CD4-positive, alpha-beta memory T cell (primary cell): ENCODE measurements around the gene MORC3. TPM values are rescaled to one million over a fixed set of nuclear protein-coding genes. Genes with fewer than 3 reads are reported as not detected.

Experiments
- CTCF ChIA-PET: fragments of 350-600 bp; sonication (Branson Sonifier 250); formaldehyde crosslinking; loops from one replicate; lab custom pipeline; 2021; ENCODE audit warnings: inconsistent platforms; ENCODE audit not compliant: partially characterized antibody; lab: Charles Lee
- POLR2A ChIA-PET: fragments of 350-600 bp; sonication (Branson Sonifier 250); formaldehyde crosslinking; loops from one replicate; lab custom pipeline; 2021; ENCODE audit not compliant: partially characterized antibody; lab: Charles Lee
- DNase-seq, 5 donors: peaks; one replicate each; pipeline versions ENCODE4 v3.0.0 to v3.0.0-alpha.2; 2020 to 2022; ENCODE audit warnings: mixed read lengths in 1 of 5
- H3K27ac ChIP-seq: one replicate; pipeline ENCODE4 v1.7.0; 2013; ENCODE audit warnings: low read depth, low read length
- H3K27me3 ChIP-seq: 2 replicates; pipeline ENCODE4 v1.7.0; 2013; ENCODE audit warnings: mild to moderate bottlenecking, low read length, moderate library complexity; ENCODE audit not compliant: insufficient read depth
- H3K36me3 ChIP-seq: 2 replicates; pipeline ENCODE4 v1.7.0; 2013; ENCODE audit warnings: mild to moderate bottlenecking, low read length, moderate library complexity; ENCODE audit not compliant: insufficient read depth
- H3K4me1 ChIP-seq: 2 replicates; pipeline ENCODE4 v1.7.0; 2013; ENCODE audit warnings: mild to moderate bottlenecking, low read length, moderate library complexity; ENCODE audit not compliant: insufficient read depth
- H3K4me3 ChIP-seq, 2 donors: one replicate each; pipeline ENCODE4 v1.7.0; 2013; ENCODE audit warnings: low read length in 2 of 2, mild to moderate bottlenecking in 1 of 2
- H3K9me3 ChIP-seq, 2 donors: one replicate each; pipeline ENCODE4 v1.7.0; 2013; ENCODE audit warnings: low read length in 2 of 2, control low read depth in 1 of 2; ENCODE audit not compliant: control insufficient read depth in 1 of 2
- H3K27ac Mint-ChIP-seq, 7 donors: one replicate each; pipeline ENCODE4 v1.8.0; 2020 to 2021; ENCODE audit warnings: mixed read lengths in 7 of 7, mild to moderate bottlenecking in 6 of 7, inconsistent platforms in 3 of 7, moderate library complexity in 3 of 7
- H3K27me3 Mint-ChIP-seq, 2 donors: one replicate each; pipeline ENCODE4 v1.8.0; 2020 to 2021; ENCODE audit warnings: mixed read lengths in 2 of 2
- H3K36me3 Mint-ChIP-seq, 2 donors: one replicate each; pipeline ENCODE4 v1.8.0; 2020 to 2021; ENCODE audit warnings: mixed read lengths in 2 of 2, inconsistent platforms in 1 of 2, mild to moderate bottlenecking in 1 of 2
- H3K4me1 Mint-ChIP-seq, 4 donors: one replicate each; pipeline ENCODE4 v1.8.0; 2020 to 2021; ENCODE audit warnings: mixed read lengths in 4 of 4, mild to moderate bottlenecking in 1 of 4
- H3K4me3 Mint-ChIP-seq, 8 donors: one replicate each; pipeline ENCODE4 v1.8.0; 2020 to 2021; ENCODE audit warnings: mixed read lengths in 8 of 8, mild to moderate bottlenecking in 7 of 8, moderate library complexity in 6 of 8, inconsistent platforms in 3 of 8
- H3K9me3 Mint-ChIP-seq, 8 donors: one replicate each; pipeline ENCODE4 v1.8.0; 2020 to 2021; ENCODE audit warnings: mixed read lengths in 8 of 8, mild to moderate bottlenecking in 5 of 8, inconsistent platforms in 3 of 8, moderate library complexity in 1 of 8
- intact Hi-C: fragments of 100-400 bp; cut with micrococcal nuclease; formaldehyde crosslinking; loops from one replicate; pipeline ENCODE4 v1.15.1; 2023
- polyA plus RNA-seq, 2 donors: library from polyadenylated mRNA; unstranded; fragments of 300-500 nt; fragmentation: Illumina TruSeq; gene quantifications; one replicate each; pipeline ENCODE4 v1.2.3, GENCODE V29; 2021
- total RNA-seq, 2 experiments: library from RNA; stranded (reverse); gene quantifications; one replicate each; pipeline ENCODE4 v1.2.3, GENCODE V29; 2021

The MORC3 gene
- total and polyA plus RNA-seq, 4 experiments from 2014 or later, result 31.8 to 108 (median 75.2) TPM

- intact Hi-C loops, result no loop called here
- Mint-ChIP-seq H3K4me3 (no peak overlapping the region), H3K9me3 (no peaks in the 10 kb centered on the region), H3K4me1 (no peaks in the 10 kb centered on the region), H3K27me3 (no peaks in the 10 kb centered on the region), H3K27ac (no peak overlapping the region), H3K36me3 (peaks cover 19 to 29% of the 10 kb centered on the region in 2 donors)
- H3K4me3 ChIP-seq, result no peak overlapping the region
- POLR2A ChIA-PET, result no interaction called here
- no peaks in the 10 kb centered on the region for H3K4me1 ChIP-seq
- no peaks in the 10 kb centered on the region for H3K9me3 ChIP-seq
- H3K36me3 ChIP-seq, result no peaks in the 10 kb centered on the region
- no peak for DNase-seq
- CTCF ChIA-PET, result no interaction called here
- no peaks in the 10 kb centered on the region for H3K27me3 ChIP-seq
- no peak overlapping the region for H3K27ac ChIP-seq
These were observed 88.6 kb downstream of the MORC3 start for GRCh38 chr21:36408568-36408967.

GRCh38 chr21:36411301-36411700 is 91.3 kb downstream of the MORC3 start:
- Mint-ChIP-seq H3K36me3 (peaks cover 27 to 48% of the 10 kb centered on the region in 2 donors), H3K27me3 (no peaks in the 10 kb centered on the region)

GRCh38 chr21:36412916-36413315 is 92.9 kb downstream of the MORC3 start:
- Mint-ChIP-seq H3K4me3 (no peak overlapping the region), H3K36me3 (peaks cover 26 to 50% of the 10 kb centered on the region in 2 donors), H3K4me1 (no peaks in the 10 kb centered on the region), H3K9me3 (no peaks in the 10 kb centered on the region), H3K27me3 (no peaks in the 10 kb centered on the region), H3K27ac (no peak overlapping the region)
- Histone ChIP-seq H3K27ac (no peak overlapping the region), H3K9me3 (no peaks in the 10 kb centered on the region), H3K27me3 (no peaks in the 10 kb centered on the region), H3K36me3 (no peaks in the 10 kb centered on the region), H3K4me1 (no peaks in the 10 kb centered on the region), H3K4me3 (no peak overlapping the region)
- intact Hi-C loops, result no loop called here
- ChIA-PET POLR2A (no interaction called here), CTCF (no interaction called here)
- no peak for DNase-seq

More at GRCh38 chr21:36411301-36411700, 91.3 kb downstream of the MORC3 start:
- H3K36me3 ChIP-seq, result no peaks in the 10 kb centered on the region
- Mint-ChIP-seq H3K9me3 (no peaks in the 10 kb centered on the region), H3K4me1 (no peaks in the 10 kb centered on the region), H3K4me3 (no peak overlapping the region), H3K27ac (no peak overlapping the region)
- no peak overlapping the region for H3K27ac ChIP-seq
- DNase-seq, result no peak
- no peaks in the 10 kb centered on the region for H3K27me3 ChIP-seq
- H3K4me3 ChIP-seq, result no peak overlapping the region
- no peaks in the 10 kb centered on the region for H3K9me3 ChIP-seq
- CTCF ChIA-PET, result no interaction called here
- intact Hi-C loops, result no loop called here
- POLR2A ChIA-PET, result no interaction called here
- no peaks in the 10 kb centered on the region for H3K4me1 ChIP-seq

GRCh38 chr21:36415375-36415774 is 95.4 kb downstream of the MORC3 start:
- peaks cover 26 to 45% of the 10 kb centered on the region in 2 donors for H3K36me3 Mint-ChIP-seq
- Histone ChIP-seq H3K4me3 (no peak overlapping the region), H3K36me3 (no peaks in the 10 kb centered on the region), H3K9me3 (no peaks in the 10 kb centered on the region), H3K27ac (no peak overlapping the region), H3K4me1 (no peaks in the 10 kb centered on the region), H3K27me3 (no peaks in the 10 kb centered on the region)
- no peaks in the 10 kb centered on the region for H3K27me3 Mint-ChIP-seq
- H3K4me1 Mint-ChIP-seq, result no peaks in the 10 kb centered on the region
- POLR2A ChIA-PET, result no interaction called here
- no peak for DNase-seq
- CTCF ChIA-PET, result no interaction called here
- H3K27ac Mint-ChIP-seq, result no peak overlapping the region
- H3K4me3 Mint-ChIP-seq, result no peak overlapping the region
- intact Hi-C loops, result no loop called here
- H3K9me3 Mint-ChIP-seq, result no peaks in the 10 kb centered on the region

GRCh38 chr21:36419241-36419640 is 99.2 kb downstream of the MORC3 start:
- ChIA-PET CTCF (interaction anchor here (0.5 kb wide), 1 partner anchor 20 kb away, joined by 3 read pairs; no protein-coding TSS in a partner anchor), POLR2A (no interaction called here)
- H3K27me3 Mint-ChIP-seq, result no peaks in the 10 kb centered on the region
- no peak for DNase-seq
- no peak overlapping the region for H3K27ac Mint-ChIP-seq
- H3K9me3 Mint-ChIP-seq, result no peaks in the 10 kb centered on the region
- peaks cover 12 to 22% of the 10 kb centered on the region in 2 donors for H3K36me3 Mint-ChIP-seq
- Histone ChIP-seq H3K4me3 (no peak overlapping the region), H3K27ac (no peak overlapping the region), H3K9me3 (no peaks in the 10 kb centered on the region), H3K27me3 (no peaks in the 10 kb centered on the region), H3K4me1 (no peaks in the 10 kb centered on the region), H3K36me3 (no peaks in the 10 kb centered on the region)
- peak overlapping the region in 1 of 8 donors; percentile 4 for H3K4me3 Mint-ChIP-seq
- H3K4me1 Mint-ChIP-seq, result no peaks in the 10 kb centered on the region
- intact Hi-C loops, result no loop called here

GRCh38 chr21:36419996-36420395 is 100.0 kb downstream of the MORC3 start:
- Mint-ChIP-seq H3K4me1 (no peaks in the 10 kb centered on the region), H3K27ac (peak overlapping the region in 1 of 7 donors; percentile 74), H3K4me3 (no peak overlapping the region), H3K27me3 (no peaks in the 10 kb centered on the region), H3K36me3 (peaks cover 7 to 16% of the 10 kb centered on the region in 2 donors), H3K9me3 (no peaks in the 10 kb centered on the region)
- intact Hi-C loops, result no loop called here
- Histone ChIP-seq H3K36me3 (no peaks in the 10 kb centered on the region), H3K27me3 (no peaks in the 10 kb centered on the region), H3K4me3 (no peak overlapping the region), H3K4me1 (no peaks in the 10 kb centered on the region), H3K9me3 (no peaks in the 10 kb centered on the region), H3K27ac (no peak overlapping the region)
- peak in 1 of 5 donors; percentile 3 for DNase-seq
- ChIA-PET POLR2A (no interaction called here), CTCF (interaction anchor here (1.1 to 1.2 kb wide), 2 partner anchors 9 to 11 kb away, joined by 3 read pairs; no protein-coding TSS in a partner anchor)

- H3K36me3 ChIP-seq, result no peaks in the 10 kb centered on the region
- H3K9me3 ChIP-seq, result no peaks in the 10 kb centered on the region
- H3K27me3 Mint-ChIP-seq, result no peaks in the 10 kb centered on the region
- DNase-seq, result no peak
- no peak overlapping the region for H3K4me3 ChIP-seq
- H3K9me3 Mint-ChIP-seq, result no peaks in the 10 kb centered on the region
- H3K27ac Mint-ChIP-seq, result peak overlapping the region in 1 of 7 donors; percentile 29
- ChIA-PET POLR2A (no interaction called here), CTCF (interaction anchor here (1.1 to 1.2 kb wide), 2 partner anchors 8 to 10 kb away, joined by 3 read pairs; no protein-coding TSS in a partner anchor)
- intact Hi-C loops, result no loop called here
- no peaks in the 10 kb centered on the region for H3K4me1 Mint-ChIP-seq
- H3K4me3 Mint-ChIP-seq, result no peak overlapping the region
- peaks cover 6 to 12% of the 10 kb centered on the region in 2 donors for H3K36me3 Mint-ChIP-seq
- no peak overlapping the region for H3K27ac ChIP-seq
- no peaks in the 10 kb centered on the region for H3K27me3 ChIP-seq
- no peaks in the 10 kb centered on the region for H3K4me1 ChIP-seq
These were observed 100.8 kb downstream of the MORC3 start for GRCh38 chr21:36420571-36421339.
